GM12874 (cell line): ENCODE results near the gene GPC2.

Experiments
- CTCF ChIP-seq: IDR thresholded peaks from 2 replicates; pipeline ENCODE4 v1.5.1; 2011; ENCODE audit warnings: low read depth, mild to moderate bottlenecking, control low read depth, low read length, moderate library complexity; ENCODE audit not compliant: insufficient read depth

Gene GPC2

GRCh38 chr7:100209493-100209892 is 32.3 kb upstream of the GPC2 start:
- no peak for TF ChIP-seq CTCF

- TF ChIP-seq CTCF, result peak; percentile 16; the same call in 1 of the 2 replicates
Measured at GRCh38 chr7:100208911-100209408, 31.8 kb upstream of the GPC2 start.

GRCh38 chr7:100204454-100204853 is 27.3 kb upstream of the GPC2 start:
- TF ChIP-seq CTCF, result no peak

- TF ChIP-seq CTCF, result no peak
Measured at GRCh38 chr7:100200693-100201092, 23.5 kb upstream of the GPC2 start.

- TF ChIP-seq CTCF, result no peak
Measured at GRCh38 chr7:100198266-100198665, 21.1 kb upstream of the GPC2 start.

- TF ChIP-seq CTCF, result no peak
Measured at GRCh38 chr7:100195222-100195621, 18.0 kb upstream of the GPC2 start.

- no peak for TF ChIP-seq CTCF
Measured at GRCh38 chr7:100192969-100193368, 15.8 kb upstream of the GPC2 start.
